GM19239 (cell line): ENCODE results near the gene ARMC5.
"Not testable (repeated sequence)": the region's sequence is repeated elsewhere in the genome, so short reads cannot be mapped to it uniquely, and the experiment has no call there.

ENCODE experiments used
- DNase-seq: peaks from one replicate; pipeline ENCODE4 v3.0.0; 2011; ENCODE audit warnings: low spot score; ENCODE audit not compliant: insufficient read length
- FAIRE-seq: peaks from 2 replicates; lab custom pipeline; 2011; peaks lifted over from hg19 to GRCh38; lab: Jason Lieb, UNC

Gene ARMC5

GRCh38 chr16:31458844-31459686, at the start of gene ARMC5:
Gene ARMC5, plus strand, starts transcription at chr16:31459501. Its CDS starts 24 bp downstream, at chr16:31459525.
- DNase-seq (peak; percentile 71), FAIRE-seq (no peak)

GRCh38 chr16:31410082-31410481, 49.2 kb upstream of the ARMC5 start:
- DNase-seq (no peak), FAIRE-seq (no peak)

- no peak for FAIRE-seq
Observed at GRCh38 chr16:31411024-31411844, 48.1 kb upstream of the ARMC5 start.

GRCh38 chr16:31412750-31413149, 46.6 kb upstream of the ARMC5 start:
- FAIRE-seq (no peak), DNase-seq (no peak)

More at GRCh38 chr16:31411024-31411844, 48.1 kb upstream of the ARMC5 start:
- DNase-seq = no peak

GRCh38 chr16:31413381-31413780, 45.9 kb upstream of the ARMC5 start:
- FAIRE-seq = no peak
- DNase-seq = no peak

- FAIRE-seq = no peak
Observed at GRCh38 chr16:31413943-31414342, 45.4 kb upstream of the ARMC5 start.

GRCh38 chr16:31414706-31415105, 44.6 kb upstream of the ARMC5 start:
- FAIRE-seq = no peak

More at GRCh38 chr16:31413943-31414342, 45.4 kb upstream of the ARMC5 start:
- no peak for DNase-seq

GRCh38 chr16:31416371-31416770, 42.9 kb upstream of the ARMC5 start:
- FAIRE-seq = no peak

More at GRCh38 chr16:31414706-31415105, 44.6 kb upstream of the ARMC5 start:
- DNase-seq = no peak

GRCh38 chr16:31417036-31417435, 42.3 kb upstream of the ARMC5 start:
- DNase-seq, FAIRE-seq: not testable (repeated sequence)

More at GRCh38 chr16:31416371-31416770, 42.9 kb upstream of the ARMC5 start:
- DNase-seq = no peak

- FAIRE-seq (no peak), DNase-seq (no peak)
Observed at GRCh38 chr16:31417916-31418315, 41.4 kb upstream of the ARMC5 start.

- DNase-seq (no peak), FAIRE-seq (no peak)
Observed at GRCh38 chr16:31420037-31420436, 39.3 kb upstream of the ARMC5 start.

- DNase-seq (no peak), FAIRE-seq (no peak)
Observed at GRCh38 chr16:31421587-31421986, 37.7 kb upstream of the ARMC5 start.

- DNase-seq (no peak), FAIRE-seq (no peak)
Observed at GRCh38 chr16:31423241-31423640, 36.1 kb upstream of the ARMC5 start.

GRCh38 chr16:31423801-31424200, 35.5 kb upstream of the ARMC5 start:
- DNase-seq (no peak), FAIRE-seq (no peak)

GRCh38 chr16:31427441-31428278, 31.6 kb upstream of the ARMC5 start:
- peak; percentile 58 for DNase-seq
- FAIRE-seq = no peak

GRCh38 chr16:31428279-31428597, 31.1 kb upstream of the ARMC5 start, which contains the start of gene COX6A2:
Gene COX6A2, minus strand, starts transcription at chr16:31428360. Its CDS starts 35 bp downstream, at chr16:31428325.
- FAIRE-seq (no peak), DNase-seq (no peak)

GRCh38 chr16:31428638-31429247, 30.6 kb upstream of the ARMC5 start:
- FAIRE-seq (no peak), DNase-seq (no peak)

- DNase-seq = no peak
- FAIRE-seq = no peak
Observed at GRCh38 chr16:31429314-31429713, 30.0 kb upstream of the ARMC5 start.

- DNase-seq (no peak), FAIRE-seq (no peak)
Observed at GRCh38 chr16:31429796-31430195, 29.5 kb upstream of the ARMC5 start.
